Measurements from ENCODE around the gene PARP11. TPM values are rescaled to one million over a fixed set of nuclear protein-coding genes. Genes with fewer than 3 reads are reported as not detected.

Gene PARP11
- total and polyA plus RNA-seq, 2 experiments from 2014 or later, result 3.1 to 9.4 TPM

GRCh38 chr12:3795492-3796133, 77.6 kb downstream of the PARP11 start:
- H2AFZ ChIP-seq, result no peak overlapping the region
- no peak overlapping the region for H3K4me2 ChIP-seq
- H3K9me3 ChIP-seq (ENCODE audit: low read depth), result no peaks in the 10 kb centered on the region
- WGBS (ENCODE audit: low lambda C conversion rate, missing lambda C conversion rate), result 53% methylated on average over 5 of the region's 5 CpGs
- H4K20me1 ChIP-seq (ENCODE audit: insufficient read depth, poor library complexity, severe bottlenecking), result no peaks in the 10 kb centered on the region
- H3K36me3 ChIP-seq (replicated peaks; ENCODE audit: insufficient read depth, low read depth), result no peaks in the 10 kb centered on the region
- peaks cover 4% of the 10 kb centered on the region for H3K4me1 ChIP-seq (ENCODE audit: insufficient read depth)
- H3K27me3 ChIP-seq, result no peaks in the 10 kb centered on the region
- H3K9me2 ChIP-seq (replicated peaks; ENCODE audit: insufficient read depth), result no peaks in the 10 kb centered on the region
- TF ChIP-seq CTCF (IDR thresholded peaks at IDR 0.05; ENCODE audit: poor library complexity) (no peak), EZH2 (IDR thresholded peaks at IDR 0.05; ENCODE audit: borderline replicate concordance) (no peak), EZH2phosphoT487 (IDR thresholded peaks at IDR 0.05; ENCODE audit: low read depth, severe bottlenecking, unreplicated experiment) (no peak)
- no peak overlapping the region for H3K4me3 ChIP-seq
- H3K27ac ChIP-seq, result no peak overlapping the region
- no peak for DNase-seq (ENCODE audit: low spot score)
- no peaks in the 10 kb centered on the region for H3K79me2 ChIP-seq

GRCh38 chr12:3795066-3795465, 78.1 kb downstream of the PARP11 start:
- TF ChIP-seq CTCF (IDR thresholded peaks at IDR 0.05; ENCODE audit: poor library complexity) (no peak), EZH2 (IDR thresholded peaks at IDR 0.05; ENCODE audit: borderline replicate concordance) (no peak), EZH2phosphoT487 (IDR thresholded peaks at IDR 0.05; ENCODE audit: low read depth, severe bottlenecking, unreplicated experiment) (no peak)
- 64% methylated on average over 2 of the region's 2 CpGs for WGBS (ENCODE audit: low lambda C conversion rate, missing lambda C conversion rate)
- H3K4me2 ChIP-seq, result no peak overlapping the region
- no peaks in the 10 kb centered on the region for H3K9me3 ChIP-seq (ENCODE audit: low read depth)
- no peaks in the 10 kb centered on the region for H3K27me3 ChIP-seq
- no peaks in the 10 kb centered on the region for H3K9me2 ChIP-seq (replicated peaks; ENCODE audit: insufficient read depth)
- no peak overlapping the region for H2AFZ ChIP-seq
- no peaks in the 10 kb centered on the region for H4K20me1 ChIP-seq (ENCODE audit: insufficient read depth, poor library complexity, severe bottlenecking)
- H3K4me1 ChIP-seq (ENCODE audit: insufficient read depth), result peaks cover 4% of the 10 kb centered on the region
- DNase-seq (ENCODE audit: low spot score), result no peak
- H3K4me3 ChIP-seq, result no peak overlapping the region
- H3K27ac ChIP-seq, result no peak overlapping the region
- H3K79me2 ChIP-seq, result no peaks in the 10 kb centered on the region
- H3K36me3 ChIP-seq (replicated peaks; ENCODE audit: insufficient read depth, low read depth), result no peaks in the 10 kb centered on the region

- Histone ChIP-seq H3K79me2 (no peaks in the 10 kb centered on the region), H2AFZ (no peak overlapping the region), H3K9me2 (replicated peaks; ENCODE audit: insufficient read depth) (no peaks in the 10 kb centered on the region), H3K4me2 (no peak overlapping the region), H3K4me1 (ENCODE audit: insufficient read depth) (peaks cover 4% of the 10 kb centered on the region), H3K4me3 (no peak overlapping the region), H3K36me3 (replicated peaks; ENCODE audit: insufficient read depth, low read depth) (no peaks in the 10 kb centered on the region), H4K20me1 (ENCODE audit: insufficient read depth, poor library complexity, severe bottlenecking) (no peaks in the 10 kb centered on the region), H3K27me3 (no peaks in the 10 kb centered on the region), H3K27ac (no peak overlapping the region), H3K9me3 (ENCODE audit: low read depth) (peaks cover 8% of the 10 kb centered on the region)
- no peak for DNase-seq (ENCODE audit: low spot score)
- 92% methylated on average over 10 of the region's 10 CpGs for WGBS (ENCODE audit: low lambda C conversion rate, missing lambda C conversion rate)
- TF ChIP-seq CTCF (IDR thresholded peaks at IDR 0.05; ENCODE audit: poor library complexity) (no peak), EZH2phosphoT487 (IDR thresholded peaks at IDR 0.05; ENCODE audit: low read depth, severe bottlenecking, unreplicated experiment) (no peak), EZH2 (IDR thresholded peaks at IDR 0.05; ENCODE audit: borderline replicate concordance) (no peak)
Observed at GRCh38 chr12:3792623-3793288, 80.4 kb downstream of the PARP11 start.

Measured in hepatocyte (in vitro differentiated cells).